Neural cell (in vitro differentiated cells): ENCODE data around the gene HMGB3. TPM values are rescaled to one million over a fixed set of nuclear protein-coding genes. Genes with fewer than 3 reads are reported as not detected.

Experiments
- H2AFZ ChIP-seq: fragments of 200-600, 300-800 bp; sonication (generic), shearing (Covaris generic); 2 replicates; pipeline ENCODE4 v1.6.0; 2014; ENCODE audit warnings: low read depth, mild to moderate bottlenecking, antibody characterized with exemption, low read length, moderate library complexity
- H3F3A ChIP-seq: fragments of 200-600 bp; shearing (Covaris generic); 2 replicates; pipeline ENCODE4 v1.6.1; 2016; ENCODE audit warnings: mild to moderate bottlenecking, moderate library complexity, mixed read lengths, antibody characterized with exemption, low read length; ENCODE audit not compliant: insufficient read depth, poor library complexity, severe bottlenecking
- H3K27ac ChIP-seq: fragments of 200-600, 300-800 bp; sonication (generic), shearing (Covaris generic); 2 replicates; pipeline ENCODE4 v1.5.1; 2014; ENCODE audit warnings: mild to moderate bottlenecking, low read length, moderate library complexity
- H3K27me3 ChIP-seq: fragments of 300-800, 200-600 bp; sonication (generic), shearing (Covaris generic); 2 replicates; pipeline ENCODE4 v1.6.0; 2014; ENCODE audit warnings: mild to moderate bottlenecking, low read depth, low read length, moderate library complexity; ENCODE audit not compliant: insufficient read depth
- H3K36me3 ChIP-seq: fragments of 300-800, 200-600 bp; sonication (generic), shearing (Covaris generic); 2 replicates; pipeline ENCODE4 v1.5.1; 2014; ENCODE audit warnings: mild to moderate bottlenecking, antibody characterized with exemption, low read length, moderate library complexity; ENCODE audit not compliant: insufficient read depth
- H3K4me2 ChIP-seq: fragments of 300-800, 200-600 bp; sonication (generic), shearing (Covaris generic); 2 replicates; pipeline ENCODE4 v1.6.0; 2014; ENCODE audit warnings: mild to moderate bottlenecking, low read length
- H3K4me3 ChIP-seq: fragments of 300-800, 200-600 bp; sonication (generic), shearing (Covaris generic); 2 replicates; pipeline ENCODE4 v1.5.1; 2014; ENCODE audit warnings: mild to moderate bottlenecking, low read length, moderate library complexity
- H3K79me2 ChIP-seq: fragments of 200-600 bp; shearing (Covaris generic); replicated peaks from 2 replicates; pipeline ENCODE4 v1.6.0; 2014; ENCODE audit warnings: mild to moderate bottlenecking, low read length, moderate library complexity; ENCODE audit not compliant: insufficient read depth
- H3K9ac ChIP-seq: fragments of 300-800, 200-600 bp; sonication (generic), shearing (Covaris generic); 2 replicates; pipeline ENCODE4 v1.6.1; 2016; ENCODE audit warnings: mild to moderate bottlenecking, low read length, mixed read lengths
- H3K9me2 ChIP-seq: fragments of 200-600 bp; shearing (Covaris generic); 2 replicates; pipeline ENCODE4 v1.6.1; 2016; ENCODE audit warnings: mild to moderate bottlenecking, low read length, mixed read lengths; ENCODE audit not compliant: insufficient read depth
- H3K9me3 ChIP-seq: fragments of 200-600, 300-800 bp; sonication (generic), shearing (Covaris generic); 2 replicates; pipeline ENCODE4 v1.6.1; 2016; ENCODE audit warnings: mild to moderate bottlenecking, mixed run types, low read length, moderate library complexity, mixed read lengths
- H4K20me1 ChIP-seq: fragments of 200-600 bp; shearing (Covaris generic); 2 replicates; pipeline ENCODE4 v1.6.1; 2016; ENCODE audit warnings: mild to moderate bottlenecking, mixed run types; ENCODE audit not compliant: insufficient read depth
- CTCF ChIP-seq: fragments of 450-650 bp; IDR thresholded peaks from 2 replicates; pipeline ENCODE4 v1.5.1; 2014; ENCODE audit warnings: antibody characterized with exemption, mild to moderate bottlenecking, moderate library complexity; ENCODE audit not compliant: poor library complexity, severe bottlenecking
- EP300 ChIP-seq: fragments of 450-650 bp; conservative IDR thresholded peaks from 2 replicates; pipeline ENCODE4 v1.6.1; 2014; ENCODE audit warnings: antibody characterized with exemption, mild to moderate bottlenecking, moderate library complexity; ENCODE audit not compliant: poor library complexity, severe bottlenecking
- EZH2 ChIP-seq: fragments of 200-600, 300-800 bp; shearing (Covaris generic), sonication (generic); IDR thresholded peaks from 2 replicates; pipeline ENCODE4 v1.6.1; 2014; ENCODE audit warnings: antibody characterized with exemption, low read length, borderline replicate concordance, mild to moderate bottlenecking; ENCODE audit not compliant: insufficient read depth, poor library complexity, severe bottlenecking
- MXI1 ChIP-seq: fragments of 450-650 bp; conservative IDR thresholded peaks from 2 replicates; pipeline ENCODE4 v1.6.1; 2014; ENCODE audit warnings: antibody characterized with exemption, mild to moderate bottlenecking; ENCODE audit not compliant: poor library complexity, severe bottlenecking
- POLR2AphosphoS5 ChIP-seq: IDR thresholded peaks from 2 replicates; pipeline ENCODE4 v1.6.1; 2012
- RAD21 ChIP-seq: fragments of 450-650 bp; conservative IDR thresholded peaks from 2 replicates; pipeline ENCODE4 v1.6.1; 2014; ENCODE audit warnings: antibody characterized with exemption, mild to moderate bottlenecking, moderate library complexity
- REST ChIP-seq: IDR thresholded peaks from 2 replicates; pipeline ENCODE4 v1.6.1; 2012; ENCODE audit warnings: borderline replicate concordance
- SMC3 ChIP-seq: fragments of 450-650 bp; conservative IDR thresholded peaks from 2 replicates; pipeline ENCODE4 v1.6.1; 2014; ENCODE audit warnings: antibody characterized with exemption, mild to moderate bottlenecking, moderate library complexity; ENCODE audit not compliant: poor library complexity
- TAF1 ChIP-seq: IDR thresholded peaks from 2 replicates; pipeline ENCODE4 v1.6.1; 2012; ENCODE audit warnings: low read depth
- polyA plus RNA-seq: library from polyadenylated mRNA; depleted of rRNA; stranded (reverse); fragments of >200 nt; gene quantifications from 2 replicates; pipeline ENCODE4 v1.2.3, GENCODE V29; 2014

HMGB3 gene
- polyA plus RNA-seq, 1 donor from 2014 or later = 249 TPM

DNA sequence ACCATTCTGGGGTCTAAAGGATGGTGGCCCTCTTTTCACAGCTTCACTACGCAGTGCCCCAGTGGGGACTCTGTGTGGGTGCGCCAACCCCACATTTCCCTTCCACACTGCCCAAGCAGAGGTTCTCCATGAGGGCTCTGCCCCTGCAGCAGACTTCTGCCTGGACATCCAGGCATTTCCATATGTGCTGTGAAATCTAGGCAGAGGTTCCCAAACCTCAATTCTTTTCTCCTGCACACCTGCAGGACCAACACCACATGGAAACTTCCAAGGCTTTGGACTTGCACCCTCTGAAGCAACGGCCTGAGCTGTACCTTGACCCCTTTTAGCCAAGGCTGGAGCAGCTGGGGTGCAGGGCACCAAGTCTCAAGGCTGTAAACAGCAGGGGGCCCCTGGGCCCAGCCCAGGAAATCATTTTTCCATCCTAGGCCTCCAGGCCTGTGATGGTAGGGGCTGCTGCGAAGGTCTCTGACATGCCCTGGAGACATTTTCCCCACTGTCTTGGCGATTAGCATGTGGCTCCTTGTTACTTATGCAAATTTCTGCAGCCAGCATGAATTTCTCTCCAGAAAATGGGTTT is 30.1 kb downstream of the HMGB3 start:
- no peaks in the 10 kb centered on the region for H3K9me2 ChIP-seq
- H3K9ac ChIP-seq = no peak overlapping the region
- TF ChIP-seq EZH2 = no peak
- no peak for TF ChIP-seq MXI1
- TF ChIP-seq SMC3 = no peak
- no peak for TF ChIP-seq REST
- no peak for TF ChIP-seq EP300
- no peak for TF ChIP-seq RAD21
- no peak for TF ChIP-seq CTCF
- no peak for TF ChIP-seq TAF1
- TF ChIP-seq POLR2AphosphoS5 = no peak
- no peak overlapping the region for H3K4me3 ChIP-seq
- no peak overlapping the region for H3K4me2 ChIP-seq
- H3K36me3 ChIP-seq = no peaks in the 10 kb centered on the region
- H2AFZ ChIP-seq = no peak overlapping the region
- no peaks in the 10 kb centered on the region for H4K20me1 ChIP-seq
- no peaks in the 10 kb centered on the region for H3F3A ChIP-seq
- no peaks in the 10 kb centered on the region for H3K79me2 ChIP-seq
- H3K9me3 ChIP-seq = no peaks in the 10 kb centered on the region
- no peak overlapping the region for H3K27ac ChIP-seq
- H3K27me3 ChIP-seq = no peaks in the 10 kb centered on the region

DNA sequence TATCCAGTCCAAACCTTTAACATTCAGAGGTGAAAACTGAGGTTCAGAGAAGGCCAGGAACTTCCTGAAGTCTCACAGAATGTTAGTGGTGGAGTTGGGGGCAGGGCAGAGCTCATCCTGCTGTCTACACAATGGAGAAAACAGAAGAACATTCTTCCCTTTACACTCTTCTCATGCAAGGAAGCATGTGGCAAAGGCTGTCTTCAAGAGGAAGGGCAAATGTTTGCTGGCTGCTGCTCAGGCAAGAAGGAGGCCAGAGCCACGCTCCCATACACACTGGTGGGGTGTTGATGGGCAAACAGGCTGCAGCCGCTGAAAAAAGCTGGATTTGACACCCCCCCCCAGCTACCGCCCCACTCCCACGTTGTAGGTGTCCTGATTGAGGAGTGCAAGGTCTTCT is 32.5 kb downstream of the HMGB3 start:
- no peak overlapping the region for H2AFZ ChIP-seq
- no peaks in the 10 kb centered on the region for H3K9me2 ChIP-seq
- TF ChIP-seq REST (no peak), RAD21 (no peak)
- no peaks in the 10 kb centered on the region for H3K27me3 ChIP-seq
- H3K4me2 ChIP-seq = no peak overlapping the region
- H3K36me3 ChIP-seq = no peaks in the 10 kb centered on the region
- H4K20me1 ChIP-seq = no peaks in the 10 kb centered on the region
- H3K4me3 ChIP-seq = no peak overlapping the region
- H3K27ac ChIP-seq = no peak overlapping the region
- no peaks in the 10 kb centered on the region for H3F3A ChIP-seq
- H3K9ac ChIP-seq = no peak overlapping the region
- no peaks in the 10 kb centered on the region for H3K79me2 ChIP-seq
- no peaks in the 10 kb centered on the region for H3K9me3 ChIP-seq
